HCT116 (cell line): ENCODE data around the gene NOC2L. TPM values are rescaled to one million over a fixed set of nuclear protein-coding genes. Genes with fewer than 3 reads are reported as not detected.

ENCODE experiments used
- ATAC-seq: fragments of 200-7000 bp; cut with Tn5 transposase; 2 replicates; pipeline ENCODE4 v1.9.1; 2020; ENCODE audit warnings: mild to moderate bottlenecking, moderate library complexity
- BruUV-seq: library from RNA; stranded (reverse); fragments of 400-500 nt; replicated peaks from 2 replicates; lab custom pipeline; 2021; lab: Mats Ljungman, UMichigan
- CTCF ChIA-PET: fragments of 300-600 bp; sonication (Branson Sonifier 250); formaldehyde crosslinking; loops from one replicate; lab custom pipeline; 2021; ENCODE audit warnings: antibody characterized with exemption; lab: Charles Lee
- POLR2A ChIA-PET: fragments of 300-600, 350-600 bp; sonication (Branson Sonifier 250); formaldehyde crosslinking; loops from one replicate; lab custom pipeline; 2021; ENCODE audit warnings: antibody characterized with exemption; lab: Charles Lee
- RAD21 ChIA-PET, 2 experiments: fragments of 300-600 bp; sonication (Branson Sonifier 250); formaldehyde crosslinking; loops; one replicate each; lab custom pipeline; 2023; ENCODE audit warnings: low total read pairs in 2 of 2; ENCODE audit not compliant: uncharacterized antibody in 2 of 2, unreplicated experiment in 2 of 2, low non-redundant PET in 1 of 2; lab: Charles Lee
- DNase-seq: peaks from one replicate; pipeline ENCODE4 v3.0.0-alpha.2; 2010; ENCODE audit warnings: low read depth, low spot score
- H2AFZ ChIP-seq: fragments of 200-600 bp; shearing (Covaris generic), sonication (generic); 2 replicates; pipeline ENCODE4 v1.6.1; 2017; ENCODE audit warnings: low read depth, mixed run types, mixed read lengths, antibody characterized with exemption, low read length; ENCODE audit not compliant: poor library complexity, severe bottlenecking
- H3K27ac ChIP-seq: 2 replicates; pipeline ENCODE4 v1.5.1; 2012; ENCODE audit warnings: low read depth, low read length
- H3K27me3 ChIP-seq: fragments of 200-600 bp; sonication (generic); 2 replicates; pipeline ENCODE4 v1.6.1; 2016; ENCODE audit warnings: mixed run types, low read length, mixed read lengths; ENCODE audit not compliant: insufficient read depth
- H3K36me3 ChIP-seq, 2 experiments: fragments of 200-500 bp in 1 of 2; fragments of 200-600 bp in 1 of 2; sonication (Bioruptor generic) in 1 of 2; sonication (generic) in 1 of 2; 2 replicates each; pipeline versions ENCODE4 v1.5.1 to v1.6.1; 2014 to 2016; ENCODE audit warnings: low read length in 2 of 2, inconsistent platforms in 1 of 2, mixed read lengths in 1 of 2, mixed run types in 1 of 2; ENCODE audit not compliant: insufficient read depth in 2 of 2, control insufficient read depth in 1 of 2
- H3K4me1 ChIP-seq, 2 experiments: fragments of 200-600 bp in 1 of 2; sonication (generic) in 1 of 2; 2 replicates each; pipeline versions ENCODE4 v1.5.1 to v1.6.1; 2012 to 2017; ENCODE audit warnings: low read length in 2 of 2, inconsistent platforms in 1 of 2, mild to moderate bottlenecking in 1 of 2, mixed read lengths in 1 of 2, mixed run types in 1 of 2, moderate library complexity in 1 of 2; ENCODE audit not compliant: insufficient read depth in 2 of 2, control insufficient read depth in 1 of 2
- H3K4me2 ChIP-seq: fragments of 200-600 bp; sonication (generic); 2 replicates; pipeline ENCODE4 v1.6.1; 2017; ENCODE audit warnings: mixed run types, low read length, mixed read lengths
- H3K4me3 ChIP-seq, 2 experiments: fragments of 200-600 bp in 1 of 2; sonication (generic) in 1 of 2; replicated peaks in 1 of 2; 2 replicates each; pipeline ENCODE4 v1.5.1; 2011 to 2016; ENCODE audit warnings: low read length in 2 of 2, control low read depth in 1 of 2, low read depth in 1 of 2, mild to moderate bottlenecking in 1 of 2, mixed read lengths in 1 of 2, mixed run types in 1 of 2
- H3K79me2 ChIP-seq: fragments of 200-600 bp; sonication (generic); 2 replicates; pipeline ENCODE4 v1.6.1; 2017; ENCODE audit warnings: mild to moderate bottlenecking, mixed run types, low read length, moderate library complexity, mixed read lengths; ENCODE audit not compliant: insufficient read depth
- H3K9ac ChIP-seq: fragments of 200-600 bp; sonication (generic); 2 replicates; pipeline ENCODE4 v1.6.1; 2016; ENCODE audit warnings: low read length, mixed read lengths
- H3K9me2 ChIP-seq: fragments of 200-600 bp; sonication (generic), shearing (Covaris generic); 2 replicates; pipeline ENCODE4 v1.6.1; 2017; ENCODE audit warnings: mixed run types, mild to moderate bottlenecking, moderate library complexity; ENCODE audit not compliant: insufficient read depth
- H3K9me3 ChIP-seq, 2 experiments: fragments of 200-500 bp in 1 of 2; fragments of 200-600 bp in 1 of 2; sonication (Bioruptor generic) in 1 of 2; sonication (generic) in 1 of 2; 2 replicates each; pipeline ENCODE4 v1.6.1; 2014 to 2017; ENCODE audit warnings: low read length in 2 of 2, mixed read lengths in 2 of 2, inconsistent platforms in 1 of 2, low read depth in 1 of 2, mild to moderate bottlenecking in 1 of 2, mixed run types in 1 of 2, moderate library complexity in 1 of 2; ENCODE audit not compliant: control insufficient read depth in 1 of 2, insufficient read depth in 1 of 2
- H4K20me1 ChIP-seq: fragments of 200-600 bp; sonication (generic), shearing (Covaris generic); 2 replicates; pipeline ENCODE4 v1.6.1; 2017; ENCODE audit warnings: mixed run types, mild to moderate bottlenecking, moderate library complexity; ENCODE audit not compliant: insufficient read depth
- CBX3 ChIP-seq: IDR thresholded peaks from 2 replicates; pipeline ENCODE4 v1.6.1; 2012; ENCODE audit warnings: low read depth
- ELF1 ChIP-seq: IDR thresholded peaks from 2 replicates; pipeline ENCODE4 v1.6.1; 2012; ENCODE audit warnings: low read depth, borderline replicate concordance
- FOSL1 ChIP-seq: IDR thresholded peaks from 2 replicates; pipeline ENCODE4 v1.6.1; 2012; ENCODE audit warnings: low read depth
- RAD21 ChIP-seq: IDR thresholded peaks from 2 replicates; pipeline ENCODE4 v1.6.1; 2012; ENCODE audit warnings: low read depth, mild to moderate bottlenecking
- REST ChIP-seq: IDR thresholded peaks from 2 replicates; pipeline ENCODE4 v1.6.1; 2012; ENCODE audit warnings: low read depth
- SIN3A ChIP-seq: IDR thresholded peaks from 2 replicates; pipeline ENCODE4 v1.6.1; 2012; ENCODE audit warnings: low read depth
- TCF7L2 ChIP-seq: IDR thresholded peaks from 2 replicates; pipeline ENCODE4 v1.7.0; 2011; ENCODE audit warnings: borderline replicate concordance, inconsistent platforms; ENCODE audit not compliant: insufficient read depth, insufficient read length; ENCODE audit errors: extremely low read depth
- ZFX ChIP-seq: fragments of 450-650 bp; IDR thresholded peaks from 2 replicates; pipeline ENCODE4 v1.6.1; 2017
- intact Hi-C: fragments of 100-400 bp; cut with micrococcal nuclease; formaldehyde crosslinking; loops from 2 replicates; pipeline ENCODE4 v1.10.0; 2022
- total RNA-seq: library from RNA; stranded (reverse); gene quantifications from one replicate; pipeline ENCODE4 v1.2.1, GENCODE V29; 2021; ENCODE audit not compliant: unreplicated experiment
- TF ChIP-seq, protein P1 (sequence below), 3 experiments: fragments of 200-600 bp in 1 of 3; sonication (generic) in 1 of 3; IDR thresholded peaks in 2 of 3; conservative IDR thresholded peaks in 1 of 3; 2 replicates each; pipeline ENCODE4 v1.5.1; 2012 to 2017; ENCODE audit warnings: low read depth in 2 of 3, low read length in 2 of 3, antibody characterized with exemption in 1 of 3, borderline replicate concordance in 1 of 3, control low read depth in 1 of 3, mild to moderate bottlenecking in 1 of 3, mixed read lengths in 1 of 3, mixed run types in 1 of 3, moderate library complexity in 1 of 3; ENCODE audit not compliant: insufficient read depth in 1 of 3

Gene NOC2L
- total RNA-seq, 1 experiment from 2014 or later: 260 TPM

DNA sequence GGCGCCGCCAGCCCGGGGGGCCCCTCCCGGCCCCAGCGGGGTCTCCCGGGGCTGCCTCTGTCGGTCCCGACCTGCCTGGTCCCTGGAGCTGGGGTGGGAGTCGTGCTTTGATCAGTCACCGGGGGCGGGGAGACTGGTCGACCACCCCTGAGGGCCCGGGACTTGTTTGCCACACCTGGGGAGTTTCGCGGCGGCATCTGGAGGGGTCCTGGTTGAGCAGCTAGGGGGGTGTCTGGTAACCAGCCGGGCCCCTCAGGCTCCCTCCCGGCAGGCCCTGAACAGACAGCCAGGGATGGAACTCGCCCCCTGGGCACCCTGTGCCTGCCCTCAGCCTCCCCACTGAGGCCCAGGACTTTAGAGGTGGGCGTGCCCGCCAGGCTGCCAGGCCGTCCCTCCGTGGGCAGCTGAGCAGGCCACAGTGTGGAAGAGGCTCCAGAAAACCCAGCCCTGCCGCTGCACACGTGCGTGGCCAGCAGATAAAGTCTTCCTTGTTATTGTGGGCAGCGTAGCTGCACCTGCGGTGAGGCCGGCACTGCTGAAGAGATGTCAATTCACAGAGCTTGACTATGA, 48.7 kb downstream of the NOC2L start:
- RAD21 ChIA-PET: no interaction called here
- no peak for ATAC-seq
- Histone ChIP-seq H4K20me1 (no peaks in the 10 kb centered on the region), H3K9me3 (no peaks in the 10 kb centered on the region), H3K9ac (no peak overlapping the region), H3K9me2 (no peaks in the 10 kb centered on the region), H3K79me2 (no peaks in the 10 kb centered on the region), H3K27ac (no peak overlapping the region; the same call in 1 of the 2 replicates), H3K4me1 (peaks cover 31 to 47% of the 10 kb centered on the region in 2 experiments), H2AFZ (no peak overlapping the region), H3K4me3 (no peak overlapping the region), H3K27me3 (peaks cover 3% of the 10 kb centered on the region; the same call in 1 of the 2 replicates), H3K36me3 (no peaks in the 10 kb centered on the region), H3K4me2 (peak overlapping the region; percentile 53; the same call in 1 of the 2 replicates)
- POLR2A ChIA-PET: no interaction called here
- no TSS peak for BruUV-seq
- DNase-seq: no peak
- intact Hi-C loops: no loop called here
- TF ChIP-seq RAD21 (no peak), ELF1 (no peak), FOSL1 (no peak), TCF7L2 (no peak), CBX3 (no peak), REST (no peak), ZFX (no peak), SIN3A (no peak)
- TF ChIP-seq, protein P1, sequence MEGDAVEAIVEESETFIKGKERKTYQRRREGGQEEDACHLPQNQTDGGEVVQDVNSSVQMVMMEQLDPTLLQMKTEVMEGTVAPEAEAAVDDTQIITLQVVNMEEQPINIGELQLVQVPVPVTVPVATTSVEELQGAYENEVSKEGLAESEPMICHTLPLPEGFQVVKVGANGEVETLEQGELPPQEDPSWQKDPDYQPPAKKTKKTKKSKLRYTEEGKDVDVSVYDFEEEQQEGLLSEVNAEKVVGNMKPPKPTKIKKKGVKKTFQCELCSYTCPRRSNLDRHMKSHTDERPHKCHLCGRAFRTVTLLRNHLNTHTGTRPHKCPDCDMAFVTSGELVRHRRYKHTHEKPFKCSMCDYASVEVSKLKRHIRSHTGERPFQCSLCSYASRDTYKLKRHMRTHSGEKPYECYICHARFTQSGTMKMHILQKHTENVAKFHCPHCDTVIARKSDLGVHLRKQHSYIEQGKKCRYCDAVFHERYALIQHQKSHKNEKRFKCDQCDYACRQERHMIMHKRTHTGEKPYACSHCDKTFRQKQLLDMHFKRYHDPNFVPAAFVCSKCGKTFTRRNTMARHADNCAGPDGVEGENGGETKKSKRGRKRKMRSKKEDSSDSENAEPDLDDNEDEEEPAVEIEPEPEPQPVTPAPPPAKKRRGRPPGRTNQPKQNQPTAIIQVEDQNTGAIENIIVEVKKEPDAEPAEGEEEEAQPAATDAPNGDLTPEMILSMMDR (IDR thresholded peaks at IDR 0.05 in 2 of 3, conservative IDR thresholded peaks at IDR 0.05 in 1 of 3; ENCODE audit: borderline replicate concordance in 1 of 3, insufficient read depth in 1 of 3, low read depth in 2 of 3, low read length in 2 of 3): no peak
- CTCF ChIA-PET: no interaction called here
